Right renal pelvis (tissue), 4 donors: ENCODE data around the gene STK24. TPM values are rescaled to one million over a fixed set of nuclear protein-coding genes. Genes with fewer than 3 reads are reported as not detected.

ENCODE experiments used
- DNase-seq, 4 donors: peaks; one replicate each; pipeline ENCODE4 v3.0.0-alpha.2; 2013; ENCODE audit warnings: low read depth in 4 of 4, low spot score in 3 of 4, missing footprints in 1 of 4
- polyA plus RNA-seq, 4 donors: library from polyadenylated mRNA; unstranded; fragments of 120-200 nt; gene quantifications; one replicate each; pipeline ENCODE4 v1.2.1, GENCODE V29; 2013; ENCODE audit not compliant: insufficient read length in 4 of 4

The STK24 gene
- polyA plus RNA-seq, 4 donors: 117 to 134 (median 123) TPM

GRCh38 chr13:98459171-98459681, 117.7 kb downstream of the STK24 start:
- no peak for DNase-seq

- DNase-seq: no peak
Observed at GRCh38 chr13:98458431-98458830, 118.5 kb downstream of the STK24 start.

GRCh38 chr13:98457053-98457452, 119.9 kb downstream of the STK24 start:
- no peak for DNase-seq

- DNase-seq: no peak
Observed at GRCh38 chr13:98456413-98456845, 120.5 kb downstream of the STK24 start.

- DNase-seq: no peak
Observed at GRCh38 chr13:98454389-98454881, 122.5 kb downstream of the STK24 start.

GRCh38 chr13:98452851-98453843, 123.8 kb downstream of the STK24 start:
- no peak for DNase-seq

- no peak for DNase-seq
Observed at GRCh38 chr13:98451676-98452470, 125.0 kb downstream of the STK24 start.

- DNase-seq: no peak
Observed at GRCh38 chr13:98450539-98451111, 126.3 kb downstream of the STK24 start.

GRCh38 chr13:98450026-98450425, 126.9 kb downstream of the STK24 start:
- peak in 1 of 4 donors; percentile 35 for DNase-seq

GRCh38 chr13:98449273-98449672, 127.6 kb downstream of the STK24 start:
- DNase-seq: no peak

GRCh38 chr13:98448642-98448928, 128.3 kb downstream of the STK24 start:
- DNase-seq: no peak

GRCh38 chr13:98447881-98448641, 128.8 kb downstream of the STK24 start:
- no peak for DNase-seq

- DNase-seq: no peak
Observed at GRCh38 chr13:98447130-98447529, 129.8 kb downstream of the STK24 start.

GRCh38 chr13:98446234-98446621, 130.7 kb downstream of the STK24 start:
- no peak for DNase-seq

- no peak for DNase-seq
Observed at GRCh38 chr13:98445340-98446233, 131.3 kb downstream of the STK24 start.

GRCh38 chr13:98444381-98444780, 132.5 kb downstream of the STK24 start:
- DNase-seq: no peak

- DNase-seq: no peak
Observed at GRCh38 chr13:98443800-98444325, 133.0 kb downstream of the STK24 start.

GRCh38 chr13:98443329-98443728, 133.6 kb downstream of the STK24 start:
- DNase-seq: no peak
